ENCODE measurements around the gene TCF23. TPM values are rescaled to one million over a fixed set of nuclear protein-coding genes. Genes with fewer than 3 reads are reported as not detected.

The TCF23 gene
- not detected in 2 replicates for total RNA-seq (2021)
- not detected for Bru-seq, nascent RNA
- BruChase-seq, experiment 1, labeled RNA remaining after a 2-hour chase: not detected
- BruChase-seq, experiment 2, labeled RNA remaining after a 6-hour chase: not detected
- long read RNA-seq: 0 reads

DNA sequence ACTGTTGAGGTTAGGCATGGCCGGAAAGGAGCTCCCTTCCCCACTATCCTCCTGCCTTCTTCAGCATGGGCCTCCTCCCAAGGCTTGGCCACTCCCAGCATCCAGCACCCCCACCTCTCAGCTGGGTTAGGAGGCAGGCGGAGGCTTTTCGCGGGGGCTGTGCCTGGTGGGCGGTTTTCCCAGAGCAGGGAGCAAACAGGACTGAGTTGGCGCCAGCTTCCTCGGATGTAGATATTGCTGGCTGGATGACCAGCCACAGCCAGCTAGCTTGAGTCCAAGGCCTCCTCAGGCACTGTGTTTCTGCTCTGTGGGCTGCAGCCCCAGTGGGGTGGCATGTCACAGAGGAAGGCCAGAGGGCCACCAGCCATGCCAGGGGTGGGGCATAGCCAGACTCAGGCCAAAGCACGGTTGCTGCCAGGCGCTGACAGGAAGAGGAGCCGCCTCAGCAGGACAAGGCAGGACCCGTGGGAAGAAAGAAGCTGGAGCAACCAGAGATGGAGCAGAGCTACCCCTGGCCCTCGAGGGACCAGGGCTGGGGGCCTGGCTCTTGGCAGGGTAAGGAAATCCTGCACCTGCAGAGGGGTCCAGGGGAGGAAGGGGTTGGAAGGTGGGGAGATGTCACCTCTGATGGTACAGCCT, at the start of gene TCF23:
TSS of gene TCF23 (plus strand) at position 204 of the 639 bp plus-strand sequence. CDS start at position 334, 130 bp downstream.
- Histone ChIP-seq H3K4me2 (no peak within 1 kb of the TSS), H3K4me3 (no peak within 1 kb of the TSS), H2AFZ (no peak within 1 kb of the TSS), H3F3A (ENCODE audit: insufficient read depth, low read depth) (peaks cover 4% of the 10 kb centered on the region; the same call in 1 of the 2 replicates), H3K9me2 (ENCODE audit: insufficient read depth) (no peaks in the 10 kb centered on the region), H3K4me1 (replicated peaks; ENCODE audit: insufficient read depth) (no peaks in the 10 kb centered on the region), H3K36me3 (ENCODE audit: low read depth) (no peaks in the 10 kb centered on the region), H3K27me3 (ENCODE audit: insufficient read depth, low read depth) (no peaks in the 10 kb centered on the region), H3K79me2 (ENCODE audit: low read depth) (no peaks in the 10 kb centered on the region), H3K9me3 (ENCODE audit: insufficient read depth, low read depth) (no peaks in the 10 kb centered on the region), H3K27ac (no peak within 1 kb of the TSS), H4K20me1 (ENCODE audit: insufficient read depth) (no peaks in the 10 kb centered on the region)
- TF ChIP-seq EZH2 (IDR thresholded peaks at IDR 0.05; ENCODE audit: low read depth): no peak
- TF ChIP-seq, protein P1, sequence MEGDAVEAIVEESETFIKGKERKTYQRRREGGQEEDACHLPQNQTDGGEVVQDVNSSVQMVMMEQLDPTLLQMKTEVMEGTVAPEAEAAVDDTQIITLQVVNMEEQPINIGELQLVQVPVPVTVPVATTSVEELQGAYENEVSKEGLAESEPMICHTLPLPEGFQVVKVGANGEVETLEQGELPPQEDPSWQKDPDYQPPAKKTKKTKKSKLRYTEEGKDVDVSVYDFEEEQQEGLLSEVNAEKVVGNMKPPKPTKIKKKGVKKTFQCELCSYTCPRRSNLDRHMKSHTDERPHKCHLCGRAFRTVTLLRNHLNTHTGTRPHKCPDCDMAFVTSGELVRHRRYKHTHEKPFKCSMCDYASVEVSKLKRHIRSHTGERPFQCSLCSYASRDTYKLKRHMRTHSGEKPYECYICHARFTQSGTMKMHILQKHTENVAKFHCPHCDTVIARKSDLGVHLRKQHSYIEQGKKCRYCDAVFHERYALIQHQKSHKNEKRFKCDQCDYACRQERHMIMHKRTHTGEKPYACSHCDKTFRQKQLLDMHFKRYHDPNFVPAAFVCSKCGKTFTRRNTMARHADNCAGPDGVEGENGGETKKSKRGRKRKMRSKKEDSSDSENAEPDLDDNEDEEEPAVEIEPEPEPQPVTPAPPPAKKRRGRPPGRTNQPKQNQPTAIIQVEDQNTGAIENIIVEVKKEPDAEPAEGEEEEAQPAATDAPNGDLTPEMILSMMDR (conservative IDR thresholded peaks at IDR 0.05): no peak
- POLR2A ChIA-PET (ENCODE audit: unreplicated experiment): no interaction called here
- CTCF ChIA-PET: interaction anchor here (0.6 kb wide), 1 partner anchor 24 kb away, joined by 5 read pairs; no protein-coding TSS in a partner anchor
- no TSS peak for BruUV-seq (replicated peaks)
- intact Hi-C loops (cut with micrococcal nuclease; ENCODE audit: unreplicated experiment): no loop called here
- no peak for DNase-seq

DNA sequence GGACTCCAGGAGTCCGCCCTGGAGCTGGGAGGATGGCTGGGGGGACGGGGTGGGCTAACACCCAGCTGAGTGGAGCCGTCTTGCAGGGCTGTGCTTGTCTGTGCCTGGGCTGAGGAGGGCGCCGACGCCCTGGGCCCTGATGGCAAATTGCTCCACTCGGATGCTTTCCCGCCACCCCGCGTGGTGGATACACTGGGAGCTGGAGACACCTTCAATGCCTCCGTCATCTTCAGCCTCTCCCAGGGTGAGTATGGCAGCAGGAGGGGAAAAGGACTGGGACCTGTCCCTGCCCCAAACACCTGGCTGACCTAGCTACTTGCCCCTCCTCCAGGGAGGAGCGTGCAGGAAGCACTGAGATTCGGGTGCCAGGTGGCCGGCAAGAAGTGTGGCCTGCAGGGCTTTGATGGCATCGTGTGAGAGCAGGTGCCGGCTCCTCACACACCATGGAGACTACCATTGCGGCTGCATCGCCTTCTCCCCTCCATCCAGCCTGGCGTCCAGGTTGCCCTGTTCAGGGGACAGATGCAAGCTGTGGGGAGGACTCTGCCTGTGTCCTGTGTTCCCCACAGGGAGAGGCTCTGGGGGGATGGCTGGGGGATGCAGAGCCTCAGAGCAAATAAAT, 49.4 kb upstream of the TCF23 start:
- Histone ChIP-seq H3K4me1 (replicated peaks; ENCODE audit: insufficient read depth) (no peaks in the 10 kb centered on the region), H3K4me3 (no peak overlapping the region), H3K36me3 (ENCODE audit: low read depth) (no peaks in the 10 kb centered on the region), H4K20me1 (ENCODE audit: insufficient read depth) (no peaks in the 10 kb centered on the region), H3K27ac (no peak overlapping the region), H3K79me2 (ENCODE audit: low read depth) (no peaks in the 10 kb centered on the region), H3K9me3 (ENCODE audit: insufficient read depth, low read depth) (no peaks in the 10 kb centered on the region), H3K4me2 (no peak overlapping the region), H3F3A (ENCODE audit: insufficient read depth, low read depth) (no peaks in the 10 kb centered on the region), H3K9me2 (ENCODE audit: insufficient read depth) (no peaks in the 10 kb centered on the region), H2AFZ (no peak overlapping the region), H3K27me3 (ENCODE audit: insufficient read depth, low read depth) (no peaks in the 10 kb centered on the region)
- BruUV-seq (replicated peaks): no TSS peak
- ChIA-PET CTCF (interaction anchor here (0.7 kb wide), 1 partner anchor 181 kb away, joined by 3 read pairs; no protein-coding TSS in a partner anchor), POLR2A (ENCODE audit: unreplicated experiment) (interaction anchor here (0.6 kb wide), 1 partner anchor 110 kb away, joined by 4 read pairs; no protein-coding TSS in a partner anchor)
- TF ChIP-seq, protein P1 (conservative IDR thresholded peaks at IDR 0.05): no peak
- TF ChIP-seq EZH2 (IDR thresholded peaks at IDR 0.05; ENCODE audit: low read depth): no peak
- intact Hi-C loops (cut with micrococcal nuclease; ENCODE audit: unreplicated experiment): loop anchor here (5.0 kb wide), 1 partner anchor 273 kb away; the partner anchor contains the start of genes EIF2B4 and SNX17
- no peak for DNase-seq

DNA sequence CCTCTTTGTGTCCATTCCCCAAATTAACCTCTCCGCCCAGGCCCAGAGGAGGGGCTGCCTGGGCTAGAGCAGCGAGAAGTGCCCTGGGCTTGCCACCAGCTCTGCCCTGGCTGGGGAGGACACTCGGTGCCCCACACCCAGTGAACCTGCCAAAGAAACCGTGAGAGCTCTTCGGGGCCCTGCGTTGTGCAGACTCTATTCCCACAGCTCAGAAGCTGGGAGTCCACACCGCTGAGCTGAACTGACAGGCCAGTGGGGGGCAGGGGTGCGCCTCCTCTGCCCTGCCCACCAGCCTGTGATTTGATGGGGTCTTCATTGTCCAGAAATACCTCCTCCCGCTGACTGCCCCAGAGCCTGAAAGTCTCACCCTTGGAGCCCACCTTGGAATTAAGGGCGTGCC, 48.8 kb upstream of the TCF23 start:
- no peak for DNase-seq
- no peaks in the 10 kb centered on the region for H4K20me1 ChIP-seq (ENCODE audit: insufficient read depth)
- TF ChIP-seq EZH2 (IDR thresholded peaks at IDR 0.05; ENCODE audit: low read depth): no peak
- TF ChIP-seq, protein P1 (conservative IDR thresholded peaks at IDR 0.05): no peak
- intact Hi-C loops (cut with micrococcal nuclease; ENCODE audit: unreplicated experiment): no loop called here
- no peaks in the 10 kb centered on the region for H3K27me3 ChIP-seq (ENCODE audit: insufficient read depth, low read depth)
- H3K9me2 ChIP-seq (ENCODE audit: insufficient read depth): no peaks in the 10 kb centered on the region
- BruUV-seq (replicated peaks): no TSS peak
- H3K36me3 ChIP-seq (ENCODE audit: low read depth): no peaks in the 10 kb centered on the region
- H3K4me1 ChIP-seq (replicated peaks; ENCODE audit: insufficient read depth): no peaks in the 10 kb centered on the region
- H3F3A ChIP-seq (ENCODE audit: insufficient read depth, low read depth): no peaks in the 10 kb centered on the region
- H3K79me2 ChIP-seq (ENCODE audit: low read depth): no peaks in the 10 kb centered on the region
- H3K4me2 ChIP-seq: no peak overlapping the region
- no peak overlapping the region for H3K4me3 ChIP-seq
- no peak overlapping the region for H3K27ac ChIP-seq
- ChIA-PET POLR2A (ENCODE audit: unreplicated experiment) (no interaction called here), CTCF (interaction anchor here (0.7 kb wide), 1 partner anchor 180 kb away, joined by 3 read pairs; no protein-coding TSS in a partner anchor)
- no peak overlapping the region for H2AFZ ChIP-seq
- no peaks in the 10 kb centered on the region for H3K9me3 ChIP-seq (ENCODE audit: insufficient read depth, low read depth)

Data from PC-9 (cell line).